HG02981 (cell line): ENCODE measurements around the gene GMIP.
A peak's percentile ranks its signal among the peaks of the same experiment; 100 is the strongest.
"Not testable (repeated sequence)": the region's sequence is repeated elsewhere in the genome, so short reads cannot be mapped to it uniquely, and the experiment has no call there.

Experiments used
- ATAC-seq: cut with Tn5 transposase; IDR thresholded peaks from one replicate; pipeline ENCODE4 v1.9.1; 2021; ENCODE audit warnings: mild to moderate bottlenecking, moderate library complexity; ENCODE audit not compliant: unreplicated experiment

GMIP gene, protein sequence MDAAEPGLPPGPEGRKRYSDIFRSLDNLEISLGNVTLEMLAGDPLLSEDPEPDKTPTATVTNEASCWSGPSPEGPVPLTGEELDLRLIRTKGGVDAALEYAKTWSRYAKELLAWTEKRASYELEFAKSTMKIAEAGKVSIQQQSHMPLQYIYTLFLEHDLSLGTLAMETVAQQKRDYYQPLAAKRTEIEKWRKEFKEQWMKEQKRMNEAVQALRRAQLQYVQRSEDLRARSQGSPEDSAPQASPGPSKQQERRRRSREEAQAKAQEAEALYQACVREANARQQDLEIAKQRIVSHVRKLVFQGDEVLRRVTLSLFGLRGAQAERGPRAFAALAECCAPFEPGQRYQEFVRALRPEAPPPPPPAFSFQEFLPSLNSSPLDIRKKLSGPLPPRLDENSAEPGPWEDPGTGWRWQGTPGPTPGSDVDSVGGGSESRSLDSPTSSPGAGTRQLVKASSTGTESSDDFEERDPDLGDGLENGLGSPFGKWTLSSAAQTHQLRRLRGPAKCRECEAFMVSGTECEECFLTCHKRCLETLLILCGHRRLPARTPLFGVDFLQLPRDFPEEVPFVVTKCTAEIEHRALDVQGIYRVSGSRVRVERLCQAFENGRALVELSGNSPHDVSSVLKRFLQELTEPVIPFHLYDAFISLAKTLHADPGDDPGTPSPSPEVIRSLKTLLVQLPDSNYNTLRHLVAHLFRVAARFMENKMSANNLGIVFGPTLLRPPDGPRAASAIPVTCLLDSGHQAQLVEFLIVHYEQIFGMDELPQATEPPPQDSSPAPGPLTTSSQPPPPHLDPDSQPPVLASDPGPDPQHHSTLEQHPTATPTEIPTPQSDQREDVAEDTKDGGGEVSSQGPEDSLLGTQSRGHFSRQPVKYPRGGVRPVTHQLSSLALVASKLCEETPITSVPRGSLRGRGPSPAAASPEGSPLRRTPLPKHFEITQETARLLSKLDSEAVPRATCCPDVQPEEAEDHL

DNA sequence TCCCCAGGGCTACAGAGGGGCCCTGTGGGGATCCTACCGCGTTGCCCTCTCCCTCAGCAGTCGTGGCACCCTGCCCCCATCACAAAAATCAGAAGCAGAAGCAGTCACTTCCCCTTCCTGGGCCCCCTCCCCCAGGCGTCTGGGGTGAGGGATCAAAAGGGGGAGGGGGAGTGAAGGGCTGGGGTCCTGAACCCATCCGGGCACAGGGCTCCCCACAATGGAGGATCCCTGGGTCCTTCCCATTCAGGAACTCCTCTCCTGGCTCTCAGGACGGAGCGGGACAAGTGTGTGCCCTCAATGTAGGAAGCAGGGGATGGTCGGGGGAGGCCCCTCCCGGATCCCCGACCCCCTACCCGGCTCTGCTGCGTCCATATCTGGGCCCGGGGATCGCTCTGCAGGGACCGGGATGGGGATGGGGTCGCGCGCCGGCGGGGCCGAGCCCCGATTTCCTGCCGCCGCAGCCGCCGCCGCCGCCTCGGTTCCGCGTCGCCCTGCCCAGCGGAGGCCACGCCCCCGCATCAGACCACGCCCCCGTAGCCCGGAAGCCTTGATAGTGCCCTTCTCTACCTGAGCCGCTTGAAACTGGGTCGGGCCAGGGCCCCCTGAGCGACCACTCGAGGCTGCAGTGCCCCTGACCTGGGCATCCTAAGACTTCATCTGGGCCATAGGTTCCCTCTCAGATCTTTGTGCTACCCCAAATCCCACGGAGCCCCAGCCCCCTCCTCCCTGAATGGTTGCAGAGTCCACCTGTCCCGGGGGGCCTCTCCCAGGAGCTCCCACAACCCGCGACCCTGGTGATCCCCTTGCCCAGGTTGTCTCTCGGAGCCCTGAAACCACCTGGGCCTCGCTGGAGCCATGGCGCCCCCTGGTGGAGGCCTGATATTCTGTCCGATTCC, at the start of gene GMIP:
Gene GMIP (minus strand): TSS at position 500 of the 896 bp plus-strand sequence. CDS start 128 bp downstream, at position 372.
- ATAC-seq, result peak; percentile 62

DNA sequence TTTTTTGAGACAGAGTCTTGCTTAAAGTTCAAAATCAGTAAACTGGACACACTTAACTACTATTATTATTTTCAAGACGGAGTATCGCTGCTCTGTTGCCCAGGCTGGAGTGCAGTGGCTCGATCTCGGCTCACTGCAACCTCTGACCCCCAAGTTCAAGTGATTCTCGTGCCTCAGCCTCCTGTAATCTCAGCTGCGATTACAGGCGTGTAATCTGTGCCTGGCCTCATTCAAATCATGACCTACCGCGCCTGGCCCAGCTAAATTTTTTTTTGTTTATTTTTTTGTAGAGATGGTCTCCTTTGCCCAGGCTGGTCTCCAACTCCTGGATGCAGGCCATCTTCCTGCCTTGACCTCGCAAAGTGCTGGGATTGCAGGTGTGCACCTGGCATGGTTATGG, 48.2 kb upstream of the GMIP start:
- no peak for ATAC-seq

DNA sequence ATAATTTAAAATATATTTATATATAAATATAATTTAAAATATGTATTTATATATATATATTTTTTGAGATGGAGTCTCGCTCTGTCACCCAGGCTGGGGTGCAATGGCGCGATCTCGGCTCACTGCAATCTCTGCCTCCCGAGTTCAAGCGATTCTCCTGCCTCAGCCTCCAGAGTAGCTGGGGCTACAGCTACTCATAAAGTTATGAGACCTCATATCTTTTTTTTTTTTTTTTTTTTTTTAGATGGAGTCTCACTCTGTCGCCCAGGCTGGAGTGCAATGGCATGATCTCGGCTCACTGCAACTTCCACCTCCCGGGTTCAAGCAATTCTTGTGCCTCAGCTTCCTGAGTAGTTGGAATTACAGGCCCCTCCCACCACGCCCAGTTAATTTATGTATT, 45.6 kb upstream of the GMIP start:
- not testable (repeated sequence) for ATAC-seq

DNA sequence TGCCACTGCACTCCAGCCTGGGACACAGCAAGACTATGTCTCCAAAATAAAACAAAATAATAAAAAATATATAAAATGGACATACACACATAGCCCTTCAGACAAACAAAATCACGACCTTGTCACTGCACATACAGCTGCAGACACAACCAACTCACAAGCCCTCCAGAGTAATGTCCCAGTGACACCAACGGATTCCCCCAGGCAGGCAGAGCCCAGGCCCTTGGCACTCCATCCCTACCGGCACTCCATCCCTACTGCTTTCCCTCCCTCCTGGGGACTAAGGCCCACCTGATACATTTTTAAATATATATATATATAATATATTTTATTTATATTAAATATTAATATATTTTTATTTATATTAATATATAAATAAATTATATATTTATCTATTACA, 43.6 kb upstream of the GMIP start:
- ATAC-seq, result no peak

DNA sequence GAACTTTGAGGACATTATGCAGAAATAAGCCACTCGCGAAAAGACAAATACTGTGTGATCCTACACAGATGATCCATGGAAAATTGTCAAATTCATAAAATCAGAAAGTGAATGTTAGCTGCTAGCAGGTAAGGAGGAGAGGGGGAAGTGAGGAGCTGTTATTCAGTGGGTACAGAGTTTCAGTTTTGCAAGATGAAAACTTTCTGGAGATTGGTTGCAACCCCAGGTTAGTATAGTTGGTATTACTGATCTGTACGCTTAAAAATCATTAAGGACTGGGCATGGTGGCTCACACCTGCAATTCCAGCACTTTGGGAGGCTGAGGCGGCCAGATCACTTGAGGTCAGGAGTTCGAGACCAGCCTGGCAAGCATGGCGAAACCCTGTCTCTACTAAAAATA, 43.1 kb upstream of the GMIP start:
- no peak for ATAC-seq

DNA sequence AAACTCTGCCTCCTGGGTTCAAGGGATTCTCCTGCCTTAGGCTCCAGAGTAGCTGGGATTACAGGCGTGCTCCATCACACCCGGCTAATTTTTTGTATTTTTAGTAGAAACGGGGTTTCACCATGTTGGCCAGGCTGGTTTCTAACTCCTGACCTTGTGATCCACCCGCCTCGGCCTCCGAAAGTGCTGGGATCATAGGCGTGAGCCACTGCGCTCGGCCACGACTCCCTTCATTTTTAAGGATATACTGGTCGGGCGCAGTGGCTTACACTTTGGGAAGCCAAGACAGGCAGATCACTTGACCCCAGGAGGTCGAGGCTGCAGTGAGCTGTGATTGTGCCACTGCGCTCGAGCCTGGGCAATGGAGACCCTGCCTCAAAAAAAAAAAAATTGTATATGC, 42.7 kb upstream of the GMIP start:
- ATAC-seq, result not testable (repeated sequence)

DNA sequence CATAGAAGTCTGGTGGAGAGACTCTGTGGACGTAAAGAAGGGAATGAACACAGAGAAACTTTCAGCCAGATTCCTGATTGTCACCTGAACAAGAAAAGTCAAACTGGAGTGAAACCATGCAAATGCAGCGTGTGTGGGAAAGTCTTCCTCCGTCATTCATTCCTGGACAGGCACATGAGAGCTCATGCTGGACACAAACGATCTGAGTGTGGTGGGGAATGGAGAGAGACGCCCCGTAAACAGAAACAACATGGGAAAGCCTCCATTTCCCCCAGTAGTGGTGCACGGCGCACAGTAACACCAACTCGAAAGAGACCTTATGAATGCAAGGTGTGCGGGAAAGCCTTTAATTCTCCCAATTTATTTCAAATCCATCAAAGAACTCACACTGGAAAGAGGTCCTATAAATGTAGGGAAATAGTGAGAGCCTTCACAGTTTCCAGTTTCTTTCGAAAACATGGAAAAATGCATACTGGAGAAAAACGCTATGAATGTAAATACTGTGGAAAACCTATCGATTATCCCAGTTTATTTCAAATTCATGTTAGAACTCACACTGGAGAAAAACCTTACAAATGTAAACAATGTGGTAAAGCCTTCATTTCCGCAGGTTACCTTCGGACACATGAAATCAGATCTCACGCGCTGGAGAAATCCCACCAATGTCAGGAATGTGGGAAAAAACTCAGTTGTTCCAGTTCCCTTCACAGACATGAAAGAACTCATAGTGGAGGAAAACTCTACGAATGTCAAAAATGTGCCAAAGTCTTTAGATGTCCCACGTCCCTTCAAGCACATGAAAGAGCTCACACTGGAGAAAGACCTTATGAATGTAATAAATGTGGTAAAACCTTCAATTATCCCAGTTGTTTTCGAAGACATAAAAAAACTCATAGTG, 36.0 kb upstream of the GMIP start:
- ATAC-seq, result no peak

DNA sequence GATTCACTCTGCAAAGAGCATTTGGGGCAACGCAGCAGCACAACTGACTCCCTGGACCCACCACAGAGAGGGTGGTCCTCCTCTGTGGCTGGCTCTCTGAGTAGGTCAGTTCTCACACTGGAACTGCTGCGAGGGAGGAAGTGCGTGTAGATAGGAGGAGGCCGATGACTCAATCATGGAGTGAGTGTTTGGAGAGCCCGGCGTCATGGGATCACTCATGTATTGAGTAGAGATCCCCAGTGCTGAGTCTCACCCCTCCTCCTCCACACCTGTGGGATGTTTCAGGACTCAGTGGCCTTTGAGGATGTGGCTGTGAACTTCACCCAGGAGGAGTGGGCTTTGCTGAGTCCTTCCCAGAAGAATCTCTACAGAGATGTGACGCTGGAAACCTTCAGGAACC, 34.1 kb upstream of the GMIP start:
- ATAC-seq, result no peak

DNA sequence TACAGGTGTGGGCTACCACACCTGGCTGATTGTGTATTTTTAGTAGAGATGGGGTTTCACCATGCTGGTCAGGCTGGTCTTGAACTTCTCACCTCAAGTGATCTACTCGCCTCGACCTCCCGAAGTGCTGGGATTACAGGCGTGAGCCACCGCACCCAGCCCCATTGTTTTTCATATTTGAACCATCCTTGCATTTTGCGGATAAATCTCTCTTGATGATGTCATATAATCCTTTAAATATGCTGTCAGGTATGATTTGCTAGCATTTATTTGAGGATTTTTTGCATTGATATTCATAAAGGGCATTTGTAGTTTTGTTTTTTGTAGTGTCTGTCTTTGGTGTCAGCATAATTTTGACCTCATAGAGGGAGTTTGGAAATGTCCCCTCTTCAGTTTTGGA, 30.9 kb upstream of the GMIP start:
- ATAC-seq, result no peak

DNA sequence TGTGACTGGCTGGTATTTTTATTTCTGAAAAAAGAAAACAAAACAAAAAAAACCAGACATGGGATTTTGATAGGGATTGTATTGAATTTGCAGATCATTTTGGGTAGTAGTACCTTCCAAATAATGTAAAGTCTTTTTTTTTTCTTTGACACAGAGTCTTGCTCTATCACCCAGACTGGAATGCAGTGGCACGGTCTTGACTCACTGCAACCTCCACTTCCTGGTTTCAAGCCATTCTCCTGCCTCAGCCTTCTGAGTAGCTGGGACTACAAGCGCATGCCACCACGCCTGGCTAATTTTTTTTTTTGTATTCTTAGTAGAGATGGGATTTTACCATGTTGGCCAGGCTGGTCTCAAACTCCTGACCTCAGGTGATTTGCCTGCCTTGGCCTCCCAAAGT, 29.4 kb upstream of the GMIP start:
- no peak for ATAC-seq

DNA sequence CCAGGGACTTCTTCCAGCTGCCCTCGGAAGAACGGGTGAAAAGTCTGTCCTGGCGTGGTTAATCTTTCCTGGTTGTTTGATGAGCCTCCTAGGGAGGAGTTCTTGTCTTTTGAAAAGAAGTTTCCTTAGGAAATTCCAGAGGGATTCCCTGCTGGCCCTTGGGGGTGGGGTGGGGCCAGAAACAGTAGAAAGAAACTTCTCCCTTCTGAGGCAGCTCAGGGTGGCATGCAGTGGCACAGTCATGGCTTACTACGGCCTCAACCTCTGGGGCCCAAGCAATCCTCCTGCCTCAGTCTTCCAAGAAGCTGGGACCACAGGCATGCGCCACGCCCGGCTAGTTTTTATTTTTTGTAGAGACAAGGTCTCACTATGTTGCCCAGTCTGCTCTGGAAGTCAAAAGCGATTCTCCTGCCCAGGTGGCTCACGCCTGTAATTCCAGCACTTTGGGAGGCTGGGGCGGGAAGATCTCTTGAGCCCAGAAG, 26.7 kb upstream of the GMIP start:
- no peak for ATAC-seq

DNA sequence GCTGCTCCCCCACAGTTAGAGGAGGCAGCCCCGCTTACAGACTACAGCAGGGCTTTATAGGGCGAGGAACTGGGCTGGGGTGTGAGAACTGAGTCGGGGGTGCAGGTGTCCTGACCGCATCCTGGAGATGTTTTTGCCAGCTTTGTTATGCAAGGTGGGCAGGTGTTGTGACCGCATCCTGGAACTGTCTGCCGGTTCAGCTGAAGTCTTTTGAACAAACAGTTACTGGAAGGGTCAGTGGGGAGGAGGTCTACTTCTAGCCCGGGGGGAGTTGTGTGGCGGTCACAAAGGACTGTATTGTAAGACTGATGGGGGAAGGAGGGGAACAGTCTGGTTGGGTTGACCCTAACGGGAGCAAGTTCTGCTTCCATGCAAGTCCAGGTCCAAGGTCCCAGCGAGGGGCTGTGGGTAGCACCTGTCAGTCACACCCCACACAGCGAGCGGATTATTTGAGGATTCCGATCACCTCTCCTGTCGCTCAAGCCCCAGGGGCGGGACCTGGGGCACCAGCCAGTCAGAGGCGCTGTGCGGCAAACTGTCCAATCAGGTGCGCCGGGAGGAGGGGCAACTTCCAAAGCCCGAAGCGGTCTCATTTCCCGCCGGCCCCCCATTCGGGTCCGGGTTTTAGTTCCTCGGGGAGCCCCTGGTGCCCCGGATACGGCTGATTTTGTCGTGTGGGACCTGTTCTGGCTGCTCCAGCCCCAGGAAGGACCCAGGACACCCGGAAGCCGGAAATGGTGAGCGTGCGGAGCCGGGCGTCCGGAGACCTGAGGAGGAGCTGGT, 25.0 kb upstream of the GMIP start, which contains the start of gene ZNF101:
Gene ZNF101 (plus strand): TSS at position 610 of the 783 bp plus-strand sequence. CDS start 125 bp downstream, at position 735.
- ATAC-seq, result peak; percentile 67

DNA sequence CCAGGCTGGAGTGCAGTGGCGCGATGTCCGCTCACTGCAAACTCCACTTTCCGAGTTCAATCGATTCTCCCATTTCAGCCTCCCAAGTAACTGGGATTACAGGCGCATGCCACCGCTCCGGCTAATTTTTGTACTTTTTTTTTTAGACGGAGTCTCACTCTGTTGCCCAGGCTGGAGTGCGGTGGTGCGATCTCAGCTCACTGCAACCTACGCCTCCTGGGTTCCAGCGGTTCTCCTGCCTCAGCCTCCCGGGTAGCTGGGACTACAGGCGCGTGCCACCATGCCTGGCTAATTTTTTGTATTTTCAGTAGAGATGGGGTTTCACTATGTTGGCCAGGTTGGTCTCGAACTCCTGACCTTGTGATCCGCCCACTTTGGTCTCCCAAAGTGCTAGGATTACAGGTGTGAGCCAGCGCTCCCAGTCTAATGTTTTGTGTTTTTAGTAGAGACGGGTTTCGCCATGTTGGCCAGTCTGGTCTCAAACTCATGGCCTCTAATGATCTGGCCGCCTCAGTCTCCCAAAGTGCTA, 22.0 kb upstream of the GMIP start:
- not testable (repeated sequence) for ATAC-seq

DNA sequence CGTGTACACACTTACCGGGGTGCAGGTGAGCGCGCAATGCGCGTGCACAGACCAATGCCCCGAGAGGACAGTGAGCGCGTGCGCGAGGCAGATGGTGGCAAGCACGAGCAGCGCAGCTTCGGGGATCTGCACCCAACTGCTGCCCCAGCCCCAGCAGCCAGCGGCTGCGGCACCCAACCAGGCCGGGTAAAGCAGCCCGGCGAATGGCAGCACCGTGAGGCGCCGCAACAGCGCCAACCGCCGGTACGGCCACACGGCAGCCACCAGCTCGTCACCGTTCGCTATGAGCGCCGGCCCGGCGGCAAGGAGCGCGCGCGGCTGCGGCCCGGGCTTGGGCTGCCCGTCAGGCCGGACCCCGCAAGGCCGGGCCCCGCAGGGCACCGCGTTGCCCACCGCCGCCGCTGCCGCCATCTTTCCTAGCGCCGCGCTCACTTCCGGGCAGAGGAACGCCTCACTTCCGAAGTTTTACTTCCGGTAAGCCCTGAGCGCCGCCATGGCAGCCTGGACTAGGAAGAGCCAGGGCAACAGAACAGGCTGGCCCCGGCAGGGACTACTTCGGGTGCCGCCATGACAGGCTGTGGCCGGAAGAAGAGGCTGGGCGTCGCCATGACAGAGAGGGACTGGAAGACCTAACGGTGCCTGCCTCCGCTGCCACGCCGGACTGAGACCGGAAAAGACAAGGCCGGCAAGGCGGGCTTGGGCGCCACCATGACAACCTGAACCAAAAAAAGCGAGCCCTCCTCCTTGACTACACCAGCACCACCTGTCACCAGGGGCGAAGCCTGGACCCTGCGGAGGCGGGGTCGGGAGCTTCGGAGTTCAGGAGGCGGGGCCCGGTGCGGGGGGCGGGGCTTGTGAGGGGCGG, 20.0 kb upstream of the GMIP start, which contains the start of gene ATP13A1:
Gene ATP13A1 (minus strand): TSS at position 421 of the 865 bp plus-strand sequence. CDS start 10 bp downstream, at position 411.
- ATAC-seq, result peak; percentile 68

DNA sequence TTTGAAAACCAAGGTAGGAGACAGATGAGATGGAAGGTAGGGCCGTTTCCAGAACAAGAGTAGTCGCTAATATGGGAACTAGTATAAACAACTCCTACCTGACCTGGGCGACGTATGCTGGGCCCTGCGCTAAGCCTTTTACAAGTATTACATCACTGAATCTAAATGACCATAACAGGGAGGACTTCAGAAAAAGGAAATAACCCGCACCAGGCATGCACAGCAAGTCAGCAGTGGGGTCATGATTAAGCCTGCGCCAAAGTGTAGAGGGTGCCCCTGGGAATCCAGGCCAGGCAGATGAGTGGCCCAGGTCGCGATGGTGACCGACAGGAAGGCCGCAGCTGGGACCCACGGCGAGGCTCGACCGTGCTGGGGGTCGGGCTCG, 19.4 kb upstream of the GMIP start:
- ATAC-seq, result no peak

DNA sequence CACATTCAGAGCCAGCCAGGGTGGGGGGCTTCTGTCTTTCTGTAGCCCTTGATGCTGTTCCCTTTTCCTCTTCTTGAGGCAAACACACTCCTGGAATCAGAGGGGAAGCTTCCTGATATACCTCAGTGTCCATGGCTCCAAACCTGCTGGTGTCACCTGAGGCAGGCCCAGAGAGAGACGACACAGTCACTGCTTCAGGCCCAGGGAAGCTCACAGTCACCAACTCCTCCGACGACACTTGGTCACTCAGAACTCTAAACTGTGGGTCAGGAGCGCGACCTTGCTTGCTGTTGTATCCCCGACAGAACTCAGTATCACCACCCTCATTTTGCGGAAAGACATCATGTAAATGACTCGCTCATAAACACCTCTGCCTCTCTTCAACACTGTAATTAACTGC, 18.9 kb upstream of the GMIP start:
- no peak for ATAC-seq

DNA sequence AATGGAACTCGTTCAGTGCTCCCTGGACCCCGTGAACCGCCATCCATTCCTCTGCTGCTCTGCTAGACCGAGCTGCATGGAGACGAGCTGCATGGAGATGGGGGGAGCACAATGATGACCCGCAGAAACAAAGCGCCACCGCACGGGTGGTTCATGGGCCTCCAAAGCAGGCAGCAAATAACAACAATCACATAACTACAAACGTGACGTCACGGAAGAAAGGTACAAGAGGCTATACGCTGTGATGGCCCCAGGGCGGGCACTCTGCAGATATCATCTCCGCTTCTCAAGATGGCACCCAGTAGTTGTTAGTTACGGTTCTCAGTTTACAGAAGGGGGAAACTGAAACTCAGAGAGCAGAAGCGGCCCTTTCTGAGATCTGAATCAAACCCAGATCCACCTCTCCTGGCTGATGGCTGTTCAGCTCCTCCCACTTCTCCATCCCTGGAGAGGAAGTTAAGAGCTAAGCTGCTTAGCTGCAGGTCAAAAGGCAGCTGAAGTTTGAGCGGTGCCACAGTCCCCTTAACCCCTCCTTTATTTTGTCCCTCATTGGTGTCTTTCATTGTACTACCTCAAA, 18.3 kb upstream of the GMIP start:
- no peak for ATAC-seq
